ENCODE results near the gene CHST15.

GRCh38 chr10:124138883-124139348 is 45.5 kb upstream of the CHST15 start:
- TF ChIP-seq CTCF (IDR thresholded peaks at IDR 0.05; ENCODE audit: low read depth, low read length, missing input control), result no peak
- no peak for TF ChIP-seq YY1 (IDR thresholded peaks at IDR 0.05)
- TF ChIP-seq EGR1 (IDR thresholded peaks at IDR 0.05; ENCODE audit: low read depth in 2 of 2), result no peak
- no peak for TF ChIP-seq RAD21 (IDR thresholded peaks at IDR 0.05)
